Activated CD4-positive, CD25-positive, alpha-beta regulatory T cell treated with anti-CD3 and anti-CD28 coated beads, Interleukin-2, amount 50 U/mL, for 72 hours (primary cell): Measurements from ENCODE around the gene SNX19.
"Not testable (repeated sequence)": the region's sequence is repeated elsewhere in the genome, so short reads cannot be mapped to it uniquely, and the experiment has no call there.

Source experiments
- DNase-seq: peaks from one replicate; pipeline ENCODE4 v3.0.0; 2021

Gene SNX19

DNA sequence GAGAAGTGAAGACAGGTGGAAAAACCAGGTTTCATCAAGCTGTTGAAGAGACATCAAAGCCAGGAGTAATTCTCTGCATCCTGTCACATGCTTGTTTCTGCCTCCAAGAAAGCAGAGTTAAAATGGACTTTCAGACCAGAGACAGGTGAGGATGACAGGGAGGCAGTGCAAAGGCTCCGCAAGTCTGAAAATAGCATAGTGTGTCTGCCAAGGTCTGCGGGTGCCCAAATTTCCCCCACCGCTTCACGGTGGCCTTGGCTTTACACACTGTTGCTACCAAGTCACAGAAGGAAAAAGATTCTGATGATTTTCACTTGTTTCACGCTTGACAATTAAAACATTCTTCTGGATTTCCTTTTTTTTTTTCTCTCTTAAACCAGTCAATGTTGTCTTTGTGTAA, 44.2 kb downstream of the SNX19 start:
- DNase-seq = no peak

DNA sequence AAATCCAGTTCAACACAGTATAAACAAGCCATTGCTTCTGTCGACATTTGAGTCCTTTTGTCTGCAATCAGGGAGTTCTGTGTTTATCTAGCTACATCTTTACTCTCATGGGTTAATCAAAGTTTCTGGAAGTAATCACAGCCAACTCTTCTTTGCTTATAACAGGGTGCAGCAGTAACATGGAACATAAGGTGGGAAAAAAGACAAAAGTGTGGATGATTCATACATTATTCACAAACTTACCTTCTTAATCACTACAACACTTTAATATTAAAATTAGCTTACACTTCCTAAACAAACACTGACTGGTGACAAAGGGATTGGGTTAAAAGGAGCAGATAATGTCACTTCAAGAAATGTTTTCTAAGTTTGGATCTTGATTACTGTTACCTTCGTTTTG, 44.7 kb downstream of the SNX19 start:
- DNase-seq = no peak

DNA sequence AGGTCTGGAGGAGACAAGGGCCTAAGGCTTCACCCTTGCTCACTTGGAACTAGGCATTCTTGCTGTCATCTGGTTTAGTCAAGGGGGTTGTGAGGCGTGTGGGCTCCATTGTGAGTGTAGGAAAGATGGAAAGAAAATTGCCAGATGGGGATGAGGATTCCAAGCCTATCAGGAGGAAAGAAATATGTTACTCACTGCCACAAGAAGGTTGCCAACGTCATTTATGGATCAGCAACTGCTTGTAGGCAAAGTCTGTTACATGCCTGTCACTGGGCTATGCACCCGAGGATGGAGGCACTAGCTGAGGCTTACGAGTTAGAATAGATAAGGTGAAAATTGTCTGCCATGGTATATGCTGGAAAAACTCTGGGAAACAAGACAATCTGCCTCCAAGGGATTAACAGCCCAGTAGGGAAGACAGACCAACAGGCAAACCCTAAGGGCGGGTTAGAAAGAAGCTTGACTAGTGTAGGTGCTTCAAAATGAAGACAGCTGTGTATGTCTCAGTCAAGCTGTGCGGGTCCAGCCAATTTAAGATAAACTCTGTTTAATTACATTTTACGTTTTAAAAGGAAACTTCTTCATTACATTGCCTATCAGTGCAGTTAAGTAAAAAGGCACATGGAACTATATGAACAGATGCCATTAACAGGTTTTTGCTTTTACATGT, 47.4 kb downstream of the SNX19 start:
- DNase-seq = no peak

DNA sequence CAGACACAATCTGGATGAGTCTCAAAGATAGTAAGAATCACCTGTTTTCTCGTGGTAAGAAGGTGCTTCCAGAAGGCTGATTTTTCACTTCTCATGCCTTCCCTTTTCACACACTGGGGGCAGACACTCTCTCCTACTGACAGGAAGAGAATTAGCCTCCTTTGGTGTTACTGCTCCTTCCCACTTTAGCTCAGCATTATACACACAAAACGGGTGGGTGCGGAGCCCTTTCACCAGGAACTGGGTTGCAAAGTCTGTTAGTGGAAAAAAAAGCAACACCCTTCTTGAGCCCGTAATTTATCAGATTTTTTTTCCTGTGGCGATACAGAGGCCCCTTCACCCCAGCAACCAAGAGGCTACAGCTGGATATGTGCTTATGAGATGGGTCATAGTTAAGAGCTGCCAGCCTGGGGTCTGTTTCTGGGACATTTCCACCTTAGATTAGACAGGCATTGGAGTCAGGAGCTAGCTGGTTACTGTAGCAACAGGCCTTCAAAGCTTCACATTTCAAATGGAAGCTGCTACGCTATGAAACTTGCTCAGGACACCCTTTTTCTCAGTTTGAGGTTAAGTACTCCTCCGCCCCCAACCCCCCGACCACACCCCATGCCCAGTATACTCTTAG, 48.1 kb downstream of the SNX19 start:
- no peak for DNase-seq

DNA sequence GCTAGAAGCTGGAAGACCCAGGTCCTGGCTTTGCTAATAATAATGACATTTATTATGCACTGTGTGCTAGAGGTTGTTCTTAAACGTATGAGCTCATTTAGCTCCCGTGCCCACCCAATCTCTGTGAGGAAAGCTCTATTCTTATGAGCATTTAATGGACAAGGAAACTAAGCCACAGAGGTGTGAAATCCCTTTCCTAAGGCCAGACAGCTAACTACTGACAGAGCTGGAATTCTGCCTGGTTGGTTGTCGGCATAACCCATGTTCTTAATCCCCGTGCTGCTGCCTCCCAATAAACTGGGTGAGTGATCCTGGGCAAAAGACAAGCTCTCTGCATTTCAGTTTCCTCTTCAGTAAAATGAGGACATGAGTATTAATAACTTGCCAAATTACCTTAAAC, 49.4 kb downstream of the SNX19 start:
- DNase-seq = no peak

DNA sequence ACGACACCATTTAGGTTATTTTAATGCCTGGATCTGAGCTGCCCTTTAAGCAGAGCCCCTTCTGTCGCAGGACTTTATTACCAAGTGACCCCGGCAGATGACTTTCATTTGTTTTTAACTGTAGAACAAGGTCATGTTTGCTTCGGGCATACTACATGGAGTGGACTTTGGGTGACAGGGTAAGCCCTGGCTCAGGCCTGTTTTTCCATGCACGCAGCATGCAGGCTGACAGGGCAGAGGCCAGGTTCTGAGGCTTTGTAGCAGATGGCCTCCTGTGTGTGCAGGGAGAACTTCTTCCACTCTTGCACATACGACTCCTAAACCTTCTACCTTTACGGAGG, 50.5 kb downstream of the SNX19 start:
- DNase-seq = no peak

DNA sequence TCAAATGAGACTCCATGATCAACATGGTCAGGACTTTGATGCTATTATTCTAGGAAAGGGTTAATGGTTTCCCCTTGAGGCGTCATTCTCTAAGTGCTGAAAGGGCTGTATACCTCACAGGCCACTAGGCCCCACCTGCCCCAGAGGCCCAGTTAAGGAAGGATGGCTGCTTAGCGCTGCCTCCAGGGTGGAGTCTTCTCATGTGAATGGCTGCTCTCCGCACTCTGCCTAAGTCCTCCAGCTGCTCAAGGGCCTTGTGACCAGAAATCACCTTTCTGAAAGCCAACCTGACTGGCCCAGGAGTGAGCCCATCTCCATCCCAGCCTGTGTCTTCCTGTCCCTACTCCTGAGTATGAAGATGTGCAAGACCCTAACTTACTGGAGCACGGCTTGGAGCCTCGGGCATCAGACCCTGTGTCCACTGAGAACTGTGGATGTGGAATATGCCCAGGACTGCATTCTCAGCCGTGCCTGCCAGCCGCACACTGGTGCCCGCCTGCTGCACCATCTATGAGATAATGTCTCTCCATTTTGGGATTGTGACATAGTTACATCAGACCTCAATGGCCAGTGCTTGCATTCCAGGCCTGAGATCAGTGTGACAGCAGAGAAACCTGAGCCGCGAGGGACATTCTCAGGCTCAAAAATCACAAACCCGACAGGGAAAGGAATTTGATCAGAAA, 51.0 kb downstream of the SNX19 start:
- no peak for DNase-seq

DNA sequence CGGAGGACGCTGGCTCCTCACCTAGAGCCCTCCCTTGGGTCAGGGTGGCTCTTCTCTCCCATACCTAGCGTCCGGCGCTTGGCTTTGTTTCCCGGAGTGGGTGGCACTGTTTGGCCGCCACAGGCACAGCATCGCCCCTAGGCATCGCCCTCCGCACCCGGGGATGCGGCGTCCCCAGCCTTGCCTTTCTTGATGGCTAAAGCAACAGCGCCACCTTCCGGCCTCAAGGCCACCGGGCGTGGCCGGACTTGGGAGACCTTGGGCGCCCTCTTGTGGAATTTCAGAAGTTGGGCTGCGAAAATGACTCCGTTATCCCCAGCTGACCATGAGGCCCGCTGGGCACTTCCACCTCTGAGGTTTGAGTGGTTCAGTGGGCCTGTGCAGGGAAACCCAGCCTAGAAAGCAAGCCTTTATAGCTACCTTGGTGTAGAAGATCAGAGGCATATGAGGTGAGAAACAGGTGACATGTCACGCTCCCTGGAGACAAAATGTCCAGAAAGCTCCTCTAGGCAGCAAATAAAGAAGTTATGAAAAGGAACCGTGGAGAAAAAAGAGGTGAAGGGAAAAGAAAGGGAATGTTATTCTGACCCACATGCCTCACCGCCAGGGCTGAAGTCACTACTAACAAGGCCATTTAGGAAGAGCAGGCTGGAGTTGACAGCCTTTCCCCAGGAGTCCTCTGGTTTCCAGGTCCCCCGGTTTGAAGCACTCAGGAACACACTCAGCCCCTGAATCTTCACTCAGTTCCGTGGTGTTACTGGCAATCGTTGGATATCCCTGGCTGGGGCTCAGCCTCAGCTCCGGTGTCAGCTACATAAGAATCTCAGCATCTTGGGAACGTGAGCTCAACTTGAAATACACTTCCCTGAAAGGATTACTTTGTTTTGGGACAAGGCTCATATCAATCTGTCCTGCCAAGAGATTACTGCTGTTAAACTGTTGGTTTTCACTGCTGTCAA, 54.1 kb downstream of the SNX19 start:
- DNase-seq = peak; percentile 84

DNA sequence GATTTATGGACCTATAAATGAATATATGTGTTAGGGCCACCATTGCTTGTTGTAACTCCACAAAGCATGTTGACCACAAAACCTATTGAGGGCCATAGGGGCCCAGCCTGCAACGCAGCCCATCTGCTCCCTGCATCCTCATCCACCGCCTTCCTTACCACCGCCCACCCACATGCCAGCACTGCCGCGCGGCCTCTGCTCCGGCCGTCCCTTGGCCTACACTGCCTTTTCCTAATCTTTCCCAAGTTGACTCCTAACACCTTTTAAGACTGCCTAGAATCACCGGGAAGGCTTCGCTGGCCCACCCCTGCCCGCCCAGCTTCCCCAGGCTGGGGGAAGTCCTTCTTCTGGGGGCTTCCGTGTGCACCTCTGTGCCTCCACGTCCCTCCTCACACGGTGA, 55.0 kb downstream of the SNX19 start:
- DNase-seq = no peak

DNA sequence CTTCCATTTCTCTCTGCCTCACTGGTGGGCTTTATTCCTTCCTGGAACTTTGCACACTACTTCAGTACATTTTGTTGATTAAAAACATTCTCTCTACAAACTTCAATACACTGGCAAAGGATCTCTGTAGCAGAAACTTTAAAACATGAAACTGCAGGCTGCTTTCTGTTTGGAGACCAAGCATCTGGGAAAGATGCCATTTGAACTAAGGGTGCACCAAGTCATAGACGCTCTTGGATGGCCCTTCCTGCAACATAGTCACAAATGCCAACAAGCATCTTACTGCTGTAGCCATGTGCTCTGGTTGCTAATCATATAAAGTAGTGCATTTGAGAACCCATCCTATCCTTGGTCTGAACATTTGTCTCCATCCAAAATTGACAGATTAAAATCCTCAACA, 56.4 kb downstream of the SNX19 start:
- DNase-seq = no peak

DNA sequence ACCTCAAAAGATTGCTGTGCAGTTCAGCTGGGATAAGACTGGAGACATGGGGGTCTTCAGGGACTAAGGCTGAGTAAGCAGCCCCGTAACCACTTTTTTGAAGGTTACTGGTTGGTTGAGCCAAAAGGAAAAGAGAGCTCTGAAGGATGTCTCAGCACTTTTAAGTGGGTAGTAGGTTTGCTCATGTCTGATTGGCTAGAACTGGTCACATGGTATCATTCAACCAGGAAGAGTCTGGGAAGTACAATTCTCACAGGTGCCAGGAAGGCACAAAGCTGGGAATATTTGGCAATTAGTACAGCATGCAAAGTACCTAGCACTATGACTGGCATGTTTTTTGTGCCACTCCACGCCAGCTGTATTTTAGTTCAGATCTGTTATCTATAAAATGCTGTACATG, 58.1 kb downstream of the SNX19 start:
- DNase-seq = no peak

DNA sequence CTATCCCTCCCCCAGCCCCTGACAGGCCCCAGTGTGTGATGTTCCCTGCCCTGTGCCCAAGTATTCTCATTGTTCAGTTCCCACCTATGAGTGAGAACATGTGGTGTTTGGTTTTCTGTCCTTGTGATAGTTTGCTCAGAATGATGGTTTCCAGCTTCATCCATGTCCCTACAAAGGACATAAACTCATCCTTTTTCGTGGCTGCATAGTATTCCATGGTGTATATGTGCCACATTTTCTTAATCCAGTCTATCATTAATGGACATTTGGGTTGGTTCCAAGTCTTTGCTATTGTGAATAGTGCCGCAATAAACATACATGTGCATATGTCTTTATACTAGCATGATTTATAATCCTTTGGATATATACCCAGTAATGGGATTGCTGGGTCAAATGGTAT, 60.6 kb downstream of the SNX19 start:
- not testable (repeated sequence) for DNase-seq

DNA sequence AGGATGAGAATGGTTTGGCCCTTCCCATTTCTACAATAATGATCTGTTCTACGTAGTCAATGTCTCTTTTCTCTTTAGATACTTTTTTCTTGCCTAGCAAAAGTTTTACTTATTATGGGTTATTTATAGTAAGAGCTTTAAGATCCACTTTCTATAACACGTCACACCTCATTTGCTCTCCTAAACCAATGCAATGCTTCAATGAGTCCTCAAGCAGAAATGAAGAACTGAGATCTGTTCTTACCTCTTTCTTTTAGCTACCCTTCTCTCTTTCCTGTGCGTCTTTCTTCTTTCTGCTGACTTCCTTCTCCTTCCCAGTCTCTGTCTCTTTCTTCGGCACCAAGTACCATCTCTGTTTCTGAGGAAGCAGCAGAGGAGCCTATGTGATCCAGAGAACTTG, 61.8 kb downstream of the SNX19 start:
- no peak for DNase-seq

DNA sequence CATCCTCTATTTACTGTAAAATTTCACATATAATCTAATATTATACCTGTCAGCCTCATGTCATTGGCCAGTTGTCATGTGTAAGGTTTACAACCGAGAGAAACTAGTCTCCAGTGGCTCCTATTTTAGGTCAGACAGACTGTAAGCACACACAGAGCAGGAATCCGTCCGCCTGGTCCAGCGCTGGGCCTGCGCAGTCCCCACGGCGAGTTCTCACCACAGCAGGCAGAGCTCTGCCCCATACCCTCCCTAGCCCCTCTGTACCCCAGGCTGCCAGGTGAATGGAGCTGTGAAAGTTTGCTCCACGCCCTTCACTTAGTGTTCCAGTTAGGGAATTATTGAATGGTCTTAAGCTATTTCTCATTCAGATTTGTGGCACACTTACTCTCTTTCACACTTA, 63.7 kb downstream of the SNX19 start:
- DNase-seq = no peak

DNA sequence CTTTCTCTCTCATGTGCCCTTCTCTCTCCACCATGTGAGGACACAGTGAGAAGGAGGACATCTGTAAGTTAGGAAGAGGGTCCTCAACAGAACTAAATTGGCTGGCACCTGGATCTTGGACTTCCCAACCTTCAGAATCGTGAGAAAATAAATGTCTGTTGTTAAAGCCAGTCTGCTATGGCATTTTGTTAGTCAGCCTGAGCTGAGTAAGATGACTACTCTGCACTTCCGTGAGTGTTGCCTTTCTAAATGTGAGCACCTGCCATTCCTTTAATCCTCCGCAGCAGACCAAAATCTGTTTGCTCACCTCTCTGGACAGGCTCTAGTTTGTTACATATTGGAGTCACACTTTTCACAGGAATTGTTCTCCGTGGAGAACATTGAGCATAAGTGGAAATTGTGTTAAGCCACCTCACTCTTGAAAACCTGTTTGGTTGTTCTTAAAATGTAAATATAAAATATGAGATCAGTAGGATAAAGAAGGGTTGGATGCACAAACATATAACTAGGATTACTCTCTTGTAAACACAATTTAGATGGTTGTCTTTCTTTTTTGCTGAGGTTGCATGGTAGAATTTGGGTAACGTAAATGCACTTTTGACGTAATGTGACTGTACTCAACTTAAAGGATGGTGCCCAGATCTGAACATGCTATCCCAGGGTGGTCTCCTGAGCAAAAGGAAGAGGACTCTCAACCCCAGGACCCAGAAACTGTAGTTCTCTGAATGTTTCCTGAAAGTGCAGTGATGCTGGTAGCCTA, 65.9 kb downstream of the SNX19 start:
- no peak for DNase-seq

DNA sequence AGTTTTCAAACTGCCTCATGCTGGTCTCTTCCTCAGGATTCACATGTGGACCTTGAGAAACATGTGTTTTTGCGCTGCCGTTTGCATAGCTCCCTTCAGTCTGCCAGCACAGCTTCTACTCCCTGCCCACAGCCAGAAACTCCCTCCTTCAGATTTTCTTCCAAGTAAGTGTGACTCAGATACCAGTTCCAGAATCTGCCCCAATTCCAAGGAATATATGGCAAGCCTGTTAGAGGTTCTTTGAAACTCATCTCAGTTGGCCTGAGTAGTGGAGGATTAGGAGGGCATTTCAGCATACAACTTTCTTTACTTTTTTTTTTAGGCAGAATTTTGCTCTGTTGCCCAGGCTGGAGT, 67.1 kb downstream of the SNX19 start:
- no peak for DNase-seq

DNA sequence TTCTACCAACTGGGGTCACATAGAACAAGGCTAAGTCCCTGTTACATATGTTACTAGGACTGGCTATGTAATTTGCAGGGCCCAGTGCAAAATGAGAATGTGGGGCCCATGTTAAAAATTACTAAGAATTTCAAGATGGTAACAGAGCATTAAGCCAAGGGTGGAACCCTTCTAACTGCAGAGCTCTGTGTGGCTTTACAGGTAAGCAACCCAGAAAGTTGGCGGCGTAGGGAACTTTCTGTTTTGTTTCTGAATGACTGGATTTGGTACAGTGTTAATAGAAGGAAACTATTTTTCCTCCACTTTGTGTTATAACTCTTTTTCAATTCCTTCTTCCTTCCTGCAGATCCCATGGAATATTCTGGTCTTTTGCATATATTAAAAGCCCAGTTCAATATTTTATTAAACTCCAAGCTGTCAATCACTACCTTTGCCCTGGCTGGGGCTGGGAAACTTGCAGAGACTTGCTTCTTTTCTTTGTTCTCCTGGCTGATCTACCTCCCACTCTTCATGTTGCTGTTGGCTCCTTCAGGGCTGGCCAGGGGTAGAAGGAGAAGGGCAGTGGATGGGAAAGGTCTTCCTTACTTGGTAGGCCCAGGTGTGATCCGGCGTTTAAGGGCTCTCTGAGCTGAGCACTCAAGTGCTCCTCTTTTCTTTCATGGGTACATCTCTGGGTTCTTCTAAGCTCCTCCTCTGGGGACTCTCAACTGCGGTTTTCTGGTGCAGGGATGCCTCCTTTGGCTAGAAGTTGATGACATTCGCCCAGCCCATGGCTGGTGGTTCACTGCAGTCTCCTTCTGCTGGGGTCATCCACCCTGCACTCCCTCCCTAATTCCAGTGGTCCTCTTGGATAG, 67.7 kb downstream of the SNX19 start:
- DNase-seq = no peak

DNA sequence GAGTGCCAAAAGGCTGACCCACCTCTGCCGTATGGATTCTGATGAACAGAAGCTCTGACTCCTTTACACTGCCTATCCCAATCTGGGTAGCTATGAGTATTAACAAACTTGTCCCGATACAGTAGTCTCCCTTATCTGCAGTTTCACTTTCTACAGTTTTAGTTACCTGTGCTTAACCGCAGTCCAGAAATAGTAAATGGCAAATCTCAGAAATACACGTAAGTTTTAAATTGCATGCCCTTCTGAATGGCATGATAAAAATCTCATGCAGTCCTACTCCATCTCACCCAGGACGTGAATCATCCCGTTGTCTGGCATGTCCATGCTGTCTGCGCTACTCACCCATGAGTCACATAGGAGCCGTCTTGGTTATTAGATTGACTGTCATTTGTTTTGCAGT, 68.8 kb downstream of the SNX19 start:
- no peak for DNase-seq

DNA sequence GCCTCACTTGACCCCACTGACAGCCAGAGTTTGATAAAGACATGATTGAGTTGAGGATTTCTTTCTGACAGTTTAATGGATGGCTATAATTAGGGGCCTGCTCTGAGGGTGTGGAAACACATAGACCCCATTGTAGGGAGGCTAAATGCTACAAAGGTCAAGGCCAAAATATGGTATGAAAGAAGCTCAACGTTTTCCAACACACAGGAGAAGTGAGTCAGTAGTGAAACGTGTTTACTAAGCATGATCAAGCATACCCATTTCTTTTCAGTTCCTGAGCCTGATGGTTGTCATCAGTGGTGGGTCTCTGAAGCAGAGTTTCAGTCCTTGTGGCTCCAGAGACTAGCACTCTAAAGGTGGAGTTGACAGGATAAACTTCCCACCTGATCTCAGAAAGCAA, 69.7 kb downstream of the SNX19 start:
- DNase-seq = no peak

DNA sequence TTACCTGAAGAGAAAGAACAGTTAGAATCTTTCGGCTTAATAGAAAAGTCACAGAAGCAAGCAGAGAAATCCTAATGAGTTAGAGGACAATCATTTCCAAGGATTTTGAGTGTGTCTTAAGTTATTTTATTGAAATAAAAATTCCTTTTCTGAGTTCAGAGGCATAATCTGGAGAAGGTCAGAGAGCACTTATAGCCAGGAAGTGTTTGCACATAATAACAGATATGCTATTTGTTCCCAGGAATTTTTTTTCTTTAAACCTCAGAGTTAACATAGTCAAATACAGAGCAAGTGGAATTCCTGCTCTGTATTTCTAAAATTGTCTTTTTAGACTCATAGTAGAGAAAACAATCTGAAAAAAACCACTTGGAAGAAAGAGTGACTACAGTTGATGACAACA, 74.3 kb downstream of the SNX19 start:
- no peak for DNase-seq

DNA sequence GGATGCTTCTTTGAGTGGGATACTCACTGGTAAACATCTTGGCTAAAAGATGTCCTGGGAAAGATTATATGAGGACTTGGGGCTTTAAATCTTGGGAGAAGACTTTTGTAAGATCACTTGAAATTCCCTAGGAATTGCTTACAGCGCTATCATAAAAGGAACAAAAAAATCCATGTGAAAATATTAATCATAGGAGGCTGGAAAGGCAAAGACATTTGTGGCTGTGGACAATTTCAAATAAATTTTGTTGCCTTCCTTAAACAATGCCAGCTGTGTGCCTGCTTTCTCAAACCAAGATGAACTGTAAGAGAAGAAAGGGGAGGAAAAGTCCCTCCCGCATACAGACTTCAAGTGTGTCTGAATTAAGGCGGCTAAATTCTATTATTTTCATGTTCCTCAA, 75.6 kb downstream of the SNX19 start:
- DNase-seq = no peak
